Naive thymus-derived CD4-positive, alpha-beta T cell (primary cell): ENCODE data around the gene AK8. TPM values are rescaled to one million over a fixed set of nuclear protein-coding genes. Genes with fewer than 3 reads are reported as not detected.

Source experiments
- ATAC-seq: fragments of 150-1000 bp; cut with Tn5 transposase; 2 replicates; pipeline ENCODE4 v1.10.0; 2021; ENCODE audit warnings: mild to moderate bottlenecking, moderate library complexity
- CTCF ChIA-PET: fragments of 350-600 bp; sonication (Branson Sonifier 250); formaldehyde crosslinking; loops from one replicate; lab custom pipeline; 2021; ENCODE audit warnings: antibody characterized with exemption; lab: Charles Lee
- POLR2A ChIA-PET: fragments of 350-600 bp; sonication (Branson Sonifier 250); formaldehyde crosslinking; loops from one replicate; lab custom pipeline; 2021; ENCODE audit warnings: antibody characterized with exemption, inconsistent platforms; lab: Charles Lee
- DNase-seq, 9 donors: peaks; one replicate each; pipeline versions ENCODE4 v3.0.0 to v3.0.0-alpha.2; 2020 to 2022; ENCODE audit warnings: mixed read lengths in 1 of 9
- H3K27ac ChIP-seq: one replicate; pipeline ENCODE4 v1.7.0; 2013; ENCODE audit warnings: mild to moderate bottlenecking, low read depth, low read length, moderate library complexity
- H3K27me3 ChIP-seq, 2 donors: one replicate each; pipeline ENCODE4 v1.7.0; 2013; ENCODE audit warnings: low read length in 2 of 2, mild to moderate bottlenecking in 2 of 2, moderate library complexity in 2 of 2; ENCODE audit not compliant: control insufficient read depth in 2 of 2, insufficient read depth in 2 of 2
- H3K36me3 ChIP-seq, 3 experiments: 1 replicate in 2 of 3; 2 replicates in 1 of 3; pipeline ENCODE4 v1.7.0; 2013; ENCODE audit warnings: low read length in 3 of 3, mild to moderate bottlenecking in 3 of 3, moderate library complexity in 1 of 3; ENCODE audit not compliant: insufficient read depth in 3 of 3, control insufficient read depth in 2 of 3
- H3K4me1 ChIP-seq, 2 donors: one replicate each; pipeline ENCODE4 v1.7.0; 2013; ENCODE audit warnings: low read length in 2 of 2, mild to moderate bottlenecking in 2 of 2, moderate library complexity in 1 of 2; ENCODE audit not compliant: control insufficient read depth in 2 of 2, insufficient read depth in 2 of 2
- H3K4me3 ChIP-seq: 2 replicates; pipeline ENCODE4 v1.7.0; 2013; ENCODE audit warnings: mild to moderate bottlenecking, low read length
- H3K9me3 ChIP-seq, 3 experiments: 1 replicate in 2 of 3; 2 replicates in 1 of 3; pipeline ENCODE4 v1.7.0; 2013; ENCODE audit warnings: low read length in 3 of 3; ENCODE audit not compliant: control insufficient read depth in 2 of 3
- H3K27ac Mint-ChIP-seq, 9 donors: one replicate each; pipeline ENCODE4 v1.8.0; 2020 to 2022; ENCODE audit warnings: mixed read lengths in 9 of 9, mild to moderate bottlenecking in 8 of 9, moderate library complexity in 5 of 9, inconsistent platforms in 2 of 9
- H3K27me3 Mint-ChIP-seq, 5 donors: one replicate each; pipeline ENCODE4 v1.8.0; 2021 to 2022; ENCODE audit warnings: mixed read lengths in 5 of 5, mild to moderate bottlenecking in 1 of 5
- H3K36me3 Mint-ChIP-seq, 5 donors: one replicate each; pipeline ENCODE4 v1.8.0; 2020 to 2022; ENCODE audit warnings: mixed read lengths in 5 of 5, mild to moderate bottlenecking in 3 of 5, inconsistent platforms in 1 of 5
- H3K4me1 Mint-ChIP-seq, 7 donors: one replicate each; pipeline ENCODE4 v1.8.0; 2020 to 2022; ENCODE audit warnings: mixed read lengths in 7 of 7, mild to moderate bottlenecking in 3 of 7, inconsistent platforms in 1 of 7
- H3K4me3 Mint-ChIP-seq, 10 donors: one replicate each; pipeline ENCODE4 v1.8.0; 2020 to 2022; ENCODE audit warnings: mild to moderate bottlenecking in 10 of 10, mixed read lengths in 10 of 10, moderate library complexity in 6 of 10, inconsistent platforms in 2 of 10
- H3K9me3 Mint-ChIP-seq, 11 donors: one replicate each; pipeline ENCODE4 v1.8.0; 2020 to 2022; ENCODE audit warnings: mixed read lengths in 11 of 11, mild to moderate bottlenecking in 4 of 11, inconsistent platforms in 1 of 11, moderate library complexity in 1 of 11
- intact Hi-C, 2 donors: fragments of 100-400 bp; cut with micrococcal nuclease; formaldehyde crosslinking; loops; one replicate each; pipeline ENCODE4 v1.15.1; 2023
- polyA plus RNA-seq, 2 donors: library from polyadenylated mRNA; unstranded; fragments of 300-500 nt; fragmentation: Illumina TruSeq; gene quantifications; one replicate each; pipeline ENCODE4 v1.2.3, GENCODE V29; 2021
- total RNA-seq, 6 experiments: library from RNA in 5 of 6; stranded (reverse) in 5 of 6; gene quantifications; 1 replicate in 5 of 6; 2 replicates in 1 of 6; pipeline ENCODE4 v1.2.3 and lab custom pipeline; 2021 to 2026

AK8 gene
- total and polyA plus RNA-seq, 7 experiments from 2014 or later, result 0.10 to 0.20 (median 0.12) TPM; not detected in 4

DNA sequence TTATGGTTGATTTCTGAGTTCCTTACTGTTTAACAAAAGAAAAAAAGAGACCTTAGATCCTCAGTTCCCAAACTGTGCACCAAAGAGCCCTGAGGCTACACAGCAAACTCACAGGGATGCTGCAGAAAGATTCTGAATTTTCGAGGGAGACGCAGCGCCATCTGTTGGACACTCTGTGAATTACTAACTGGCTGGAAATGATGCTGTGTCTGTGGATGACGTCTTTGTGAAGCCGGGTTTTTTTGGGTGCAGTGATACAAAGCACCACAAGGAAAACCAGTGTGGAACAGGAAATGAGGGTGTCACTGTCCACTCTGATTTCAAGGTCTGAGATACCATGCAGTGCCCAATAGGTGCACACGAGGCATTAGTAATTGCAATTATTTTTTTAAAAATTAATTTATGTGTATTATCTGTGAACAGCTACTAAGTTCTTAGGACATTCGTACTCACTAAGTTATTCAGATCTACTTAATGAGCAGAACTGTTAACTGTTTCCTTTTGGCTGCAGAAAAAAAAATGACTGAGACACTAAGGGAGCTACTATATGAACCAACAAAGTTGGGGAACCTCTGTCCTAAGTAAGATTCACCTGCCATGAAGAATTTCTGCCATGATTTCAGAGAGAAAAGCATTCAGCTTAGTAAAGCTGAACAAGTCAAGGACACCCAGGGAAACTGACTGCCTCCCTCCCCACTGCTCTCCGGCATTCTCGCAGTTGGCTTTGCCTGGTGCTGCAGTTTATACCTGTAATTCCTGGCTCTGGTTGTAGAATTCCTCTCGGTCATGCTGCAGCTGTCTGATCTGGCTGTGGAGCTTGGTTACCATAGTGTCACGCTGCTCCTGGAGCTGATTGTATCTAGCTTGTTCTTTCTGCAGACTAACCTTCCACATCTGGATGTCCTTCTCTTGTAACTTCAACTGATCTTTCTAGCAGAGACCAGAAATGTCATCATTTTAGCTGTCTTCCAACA, 24.1 kb upstream of the AK8 start:
- ATAC-seq (peak; percentile 100), DNase-seq (peak; percentile 55 to 84 (median 79))
- H3K36me3 ChIP-seq, result peaks cover 8 to 75% (median 24%) of the 10 kb centered on the region in 3 experiments
- H3K9me3 ChIP-seq, result no peaks in the 10 kb centered on the region
- peak overlapping the region; percentile 8 for H3K27ac ChIP-seq
- peak overlapping the region in 6 of 9 donors; percentile 23 to 88 (median 60) for H3K27ac Mint-ChIP-seq
- H3K9me3 Mint-ChIP-seq, result no peaks in the 10 kb centered on the region
- ChIA-PET POLR2A (no interaction called here), CTCF (interaction anchor here (0.6 to 1.4 kb wide), 9 partner anchors 9 to 541 kb away, joined by 3 to 8 read pairs (median 4); no protein-coding TSS in a partner anchor)
- H3K4me3 ChIP-seq, result no peak overlapping the region
- intact Hi-C loops, result loop anchor here (1.0 to 5.0 kb wide), 5 partner anchors 23 to 395 kb away; partner anchors contain the start of genes AK8 (in 2 of the 2) and SPACA9 (in 2 of the 2)
- peaks cover 3 to 60% (median 15%) of the 10 kb centered on the region in 5 donors for H3K36me3 Mint-ChIP-seq
- no peak overlapping the region for H3K4me3 Mint-ChIP-seq
- no peaks in the 10 kb centered on the region for H3K27me3 Mint-ChIP-seq
- H3K27me3 ChIP-seq, result no peaks in the 10 kb centered on the region
- no peaks in the 10 kb centered on the region for H3K4me1 ChIP-seq
- H3K4me1 Mint-ChIP-seq, result peaks cover 0 to 10% (median 5%) of the 10 kb centered on the region in 7 donors

DNA sequence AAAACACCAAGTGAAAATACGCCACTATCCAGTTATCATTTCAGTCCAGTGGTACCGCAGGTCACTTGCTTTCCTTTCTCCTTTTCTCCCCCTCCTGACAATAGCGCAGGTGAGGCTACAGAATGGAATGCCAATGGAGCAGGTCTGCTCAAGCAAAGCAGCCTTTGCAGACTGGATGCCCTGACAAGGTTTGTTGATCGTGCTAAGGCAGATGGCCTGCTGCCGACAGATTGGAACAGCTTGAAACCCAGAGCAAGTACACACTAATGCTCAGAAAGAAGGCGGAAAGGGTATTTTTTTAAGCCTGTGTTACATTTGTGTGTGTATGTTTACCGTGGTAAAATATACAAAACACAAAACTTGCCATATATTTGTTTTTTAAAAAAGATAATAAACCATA, 20.0 kb upstream of the AK8 start:
- H3K4me1 ChIP-seq, result no peaks in the 10 kb centered on the region
- H3K36me3 ChIP-seq, result peaks cover 12 to 77% (median 33%) of the 10 kb centered on the region in 3 experiments
- H3K4me3 ChIP-seq, result no peak overlapping the region
- ATAC-seq (no peak), DNase-seq (no peak)
- intact Hi-C loops, result no loop called here
- H3K27me3 ChIP-seq, result no peaks in the 10 kb centered on the region
- H3K9me3 ChIP-seq, result no peaks in the 10 kb centered on the region
- Mint-ChIP-seq H3K9me3 (no peaks in the 10 kb centered on the region), H3K36me3 (peaks cover 12 to 57% (median 25%) of the 10 kb centered on the region in 5 donors), H3K4me3 (no peak overlapping the region), H3K27me3 (no peaks in the 10 kb centered on the region), H3K27ac (peak overlapping the region in 1 of 9 donors; percentile 73), H3K4me1 (peaks cover 0 to 12% (median 5%) of the 10 kb centered on the region in 7 donors)
- ChIA-PET CTCF (interaction anchor here (0.7 kb wide), 1 partner anchor 93 kb away, joined by 4 read pairs; no protein-coding TSS in a partner anchor), POLR2A (interaction anchor here (0.7 to 1.0 kb wide), 2 partner anchors 7 to 27 kb away, joined by 3 read pairs; no protein-coding TSS in a partner anchor)
- H3K27ac ChIP-seq, result no peak overlapping the region

DNA sequence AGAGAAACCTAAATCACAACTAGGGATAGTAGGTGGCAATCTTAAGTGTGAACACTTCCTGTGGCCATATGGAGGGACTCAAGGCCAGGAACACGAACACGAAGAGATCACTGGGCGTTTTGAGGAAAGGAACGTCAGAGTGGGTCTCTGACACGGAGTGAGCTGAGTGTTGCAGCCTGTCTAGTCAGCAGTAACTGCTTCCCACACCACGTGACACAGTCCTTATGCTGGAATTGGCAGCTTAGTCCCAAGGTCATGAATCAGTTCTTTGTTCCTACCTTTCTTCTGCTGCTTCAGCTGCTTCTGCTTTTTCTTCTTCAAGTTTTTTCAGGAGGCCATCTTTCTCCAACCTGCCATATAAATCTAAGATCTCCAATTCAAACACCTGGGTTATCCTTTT, 18.8 kb upstream of the AK8 start:
- Mint-ChIP-seq H3K27ac (no peak overlapping the region), H3K4me1 (peaks cover 0 to 8% (median 3%) of the 10 kb centered on the region in 7 donors), H3K36me3 (peaks cover 12 to 53% (median 25%) of the 10 kb centered on the region in 5 donors), H3K9me3 (no peaks in the 10 kb centered on the region), H3K27me3 (no peaks in the 10 kb centered on the region), H3K4me3 (no peak overlapping the region)
- no peak overlapping the region for H3K4me3 ChIP-seq
- ChIA-PET CTCF (interaction anchor here (1.1 kb wide), 1 partner anchor 21 kb away, joined by 3 read pairs; no protein-coding TSS in a partner anchor), POLR2A (no interaction called here)
- H3K9me3 ChIP-seq, result no peaks in the 10 kb centered on the region
- peaks cover 12 to 76% (median 30%) of the 10 kb centered on the region in 3 experiments for H3K36me3 ChIP-seq
- no peaks in the 10 kb centered on the region for H3K27me3 ChIP-seq
- H3K27ac ChIP-seq, result no peak overlapping the region
- no peak for DNase-seq
- intact Hi-C loops, result no loop called here
- no peak for ATAC-seq
- no peaks in the 10 kb centered on the region for H3K4me1 ChIP-seq

DNA sequence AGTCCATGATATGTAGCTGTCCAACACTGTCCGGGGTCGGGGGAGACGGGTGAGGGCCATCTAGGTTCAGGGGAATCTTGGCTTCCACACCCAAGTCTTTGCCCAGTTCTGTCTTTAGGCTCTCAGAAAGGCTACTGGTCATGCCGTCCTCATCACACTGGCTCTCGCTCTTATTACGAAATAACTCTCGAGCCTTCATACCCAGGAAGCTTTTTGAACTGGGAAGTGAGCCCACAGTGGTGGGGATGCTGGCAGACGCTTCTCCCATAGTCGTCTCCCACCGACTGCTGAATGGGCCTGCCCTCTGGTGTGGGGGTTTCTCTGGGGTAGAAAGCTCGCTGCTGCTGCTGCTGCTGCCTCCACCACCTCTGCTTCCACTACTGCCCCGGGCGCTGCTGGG, 18.2 kb upstream of the AK8 start:
- peaks cover 12 to 73% (median 25%) of the 10 kb centered on the region in 3 experiments for H3K36me3 ChIP-seq
- H3K4me3 ChIP-seq, result no peak overlapping the region
- CTCF ChIA-PET, result interaction anchor here (1.1 kb wide), 1 partner anchor 21 kb away, joined by 3 read pairs; no protein-coding TSS in a partner anchor
- no peak overlapping the region for H3K27ac ChIP-seq
- POLR2A ChIA-PET, result no interaction called here
- peaks cover 0 to 3% (median 0%) of the 10 kb centered on the region in 7 donors for H3K4me1 Mint-ChIP-seq
- no peaks in the 10 kb centered on the region for H3K4me1 ChIP-seq
- intact Hi-C loops, result no loop called here
- ATAC-seq, result no peak
- no peaks in the 10 kb centered on the region for H3K27me3 ChIP-seq
- no peaks in the 10 kb centered on the region for H3K9me3 ChIP-seq
- DNase-seq, result no peak
- peak overlapping the region in 1 of 9 donors; percentile 25 for H3K27ac Mint-ChIP-seq
- H3K9me3 Mint-ChIP-seq, result no peaks in the 10 kb centered on the region
- no peak overlapping the region for H3K4me3 Mint-ChIP-seq
- no peaks in the 10 kb centered on the region for H3K27me3 Mint-ChIP-seq
- H3K36me3 Mint-ChIP-seq, result peaks cover 12 to 50% (median 25%) of the 10 kb centered on the region in 5 donors

DNA sequence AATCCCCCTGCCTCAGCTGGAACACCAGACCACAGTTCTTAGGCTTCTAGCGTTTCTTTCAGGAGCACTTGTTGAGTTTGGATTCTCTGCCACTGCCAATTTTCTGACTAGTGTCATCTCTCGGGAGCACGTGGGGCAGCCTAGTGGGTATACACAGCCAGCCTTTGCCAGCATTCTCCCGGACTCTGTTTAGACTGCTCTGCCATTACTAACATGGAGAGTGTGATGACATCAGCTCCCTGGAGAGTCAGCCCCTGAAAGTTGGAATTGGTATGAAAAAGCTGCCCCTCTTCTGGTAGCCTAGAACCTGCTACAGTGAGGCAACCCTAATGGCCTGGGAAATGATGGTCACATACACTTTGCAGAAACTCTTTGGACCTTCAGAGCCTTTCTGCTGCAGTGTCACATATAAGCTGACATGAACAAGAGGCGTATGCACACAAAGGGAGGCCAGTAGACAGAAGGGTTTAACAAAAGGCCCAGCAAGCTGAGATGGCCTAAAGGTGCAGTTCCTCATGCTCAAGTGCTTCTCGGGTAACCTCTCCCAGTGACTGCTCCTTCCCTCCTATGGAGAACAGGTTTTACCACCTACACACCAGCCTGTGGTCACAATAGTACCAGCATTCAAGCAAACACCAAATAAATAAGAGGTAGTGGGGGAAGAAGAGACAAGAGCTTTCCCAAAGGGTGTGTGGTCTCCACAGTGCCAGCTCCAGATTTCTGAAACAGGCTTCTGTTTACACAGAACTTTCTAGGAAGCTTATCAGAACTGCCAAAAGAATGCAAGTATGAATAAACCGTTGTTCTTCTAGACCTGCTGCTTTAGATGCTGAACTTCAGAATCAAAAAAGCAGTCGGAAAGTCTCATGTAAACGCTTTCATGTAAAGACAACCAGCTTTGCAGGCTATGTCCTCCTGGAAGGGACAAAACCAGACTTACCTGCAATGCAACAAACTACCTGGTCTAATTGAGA, 17.1 kb upstream of the AK8 start:
- CTCF ChIA-PET, result no interaction called here

DNA sequence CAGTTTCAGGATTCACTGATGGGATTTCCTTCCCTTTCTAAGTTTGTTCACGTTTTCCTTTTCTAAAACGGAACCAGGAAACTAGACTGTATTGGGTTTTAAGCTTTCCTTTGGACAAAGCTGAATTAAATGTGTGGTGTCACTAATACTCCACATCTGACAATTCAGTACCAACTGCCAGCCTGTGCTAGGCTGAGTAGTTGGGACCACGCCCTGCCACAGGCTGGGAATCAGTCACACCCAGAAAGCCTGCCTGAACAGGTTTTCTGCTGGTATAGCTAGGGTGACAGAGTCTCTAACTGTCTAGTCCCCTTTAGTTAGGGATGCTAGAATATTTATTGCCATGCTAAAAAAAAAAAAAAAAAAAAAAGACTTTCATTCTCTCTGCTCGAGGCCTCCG, 16.3 kb upstream of the AK8 start:
- POLR2A ChIA-PET, result interaction anchor here (0.6 kb wide), 1 partner anchor 879 kb away, joined by 3 read pairs; no protein-coding TSS in a partner anchor
- Histone ChIP-seq H3K36me3 (peaks cover 5 to 53% (median 14%) of the 10 kb centered on the region in 3 experiments), H3K27me3 (no peaks in the 10 kb centered on the region), H3K4me3 (no peak overlapping the region), H3K9me3 (no peaks in the 10 kb centered on the region), H3K27ac (no peak overlapping the region), H3K4me1 (no peaks in the 10 kb centered on the region)
- H3K4me3 Mint-ChIP-seq, result no peak overlapping the region
- no peaks in the 10 kb centered on the region for H3K9me3 Mint-ChIP-seq
- ATAC-seq (no peak), DNase-seq (no peak)
- intact Hi-C loops, result no loop called here
- CTCF ChIA-PET, result interaction anchor here (0.5 kb wide), 1 partner anchor 78 kb away, joined by 3 read pairs; no protein-coding TSS in a partner anchor
- H3K27ac Mint-ChIP-seq, result no peak overlapping the region
- peaks cover 10 to 36% (median 25%) of the 10 kb centered on the region in 5 donors for H3K36me3 Mint-ChIP-seq
- H3K27me3 Mint-ChIP-seq, result no peaks in the 10 kb centered on the region
- peaks cover 0 to 3% (median 0%) of the 10 kb centered on the region in 7 donors for H3K4me1 Mint-ChIP-seq

More for the DNA sequence above, 17.1 kb upstream of the AK8 start:
- Histone ChIP-seq H3K27me3 (no peaks in the 10 kb centered on the region), H3K4me1 (no peaks in the 10 kb centered on the region), H3K9me3 (no peaks in the 10 kb centered on the region), H3K27ac (no peak overlapping the region), H3K4me3 (no peak overlapping the region), H3K36me3 (peaks cover 6 to 61% (median 21%) of the 10 kb centered on the region in 3 experiments)
- H3K4me3 Mint-ChIP-seq, result no peak overlapping the region
- no peaks in the 10 kb centered on the region for H3K9me3 Mint-ChIP-seq
- peaks cover 10 to 38% (median 25%) of the 10 kb centered on the region in 5 donors for H3K36me3 Mint-ChIP-seq
- peaks cover 0 to 3% (median 0%) of the 10 kb centered on the region in 7 donors for H3K4me1 Mint-ChIP-seq
- DNase-seq (no peak), ATAC-seq (no peak)
- no peak overlapping the region for H3K27ac Mint-ChIP-seq
- POLR2A ChIA-PET, result no interaction called here
- H3K27me3 Mint-ChIP-seq, result no peaks in the 10 kb centered on the region
- intact Hi-C loops, result no loop called here
